Brain pericyte (primary cell): ENCODE measurements around the gene CLIC2.
"Not testable (repeated sequence)": the region's sequence is repeated elsewhere in the genome, so short reads cannot be mapped to it uniquely, and the experiment has no call there.

Experiments
- DNase-seq: peaks from one replicate; pipeline ENCODE4 v3.0.0-alpha.2; 2012; ENCODE audit warnings: low read depth, low spot score

Gene CLIC2

DNA sequence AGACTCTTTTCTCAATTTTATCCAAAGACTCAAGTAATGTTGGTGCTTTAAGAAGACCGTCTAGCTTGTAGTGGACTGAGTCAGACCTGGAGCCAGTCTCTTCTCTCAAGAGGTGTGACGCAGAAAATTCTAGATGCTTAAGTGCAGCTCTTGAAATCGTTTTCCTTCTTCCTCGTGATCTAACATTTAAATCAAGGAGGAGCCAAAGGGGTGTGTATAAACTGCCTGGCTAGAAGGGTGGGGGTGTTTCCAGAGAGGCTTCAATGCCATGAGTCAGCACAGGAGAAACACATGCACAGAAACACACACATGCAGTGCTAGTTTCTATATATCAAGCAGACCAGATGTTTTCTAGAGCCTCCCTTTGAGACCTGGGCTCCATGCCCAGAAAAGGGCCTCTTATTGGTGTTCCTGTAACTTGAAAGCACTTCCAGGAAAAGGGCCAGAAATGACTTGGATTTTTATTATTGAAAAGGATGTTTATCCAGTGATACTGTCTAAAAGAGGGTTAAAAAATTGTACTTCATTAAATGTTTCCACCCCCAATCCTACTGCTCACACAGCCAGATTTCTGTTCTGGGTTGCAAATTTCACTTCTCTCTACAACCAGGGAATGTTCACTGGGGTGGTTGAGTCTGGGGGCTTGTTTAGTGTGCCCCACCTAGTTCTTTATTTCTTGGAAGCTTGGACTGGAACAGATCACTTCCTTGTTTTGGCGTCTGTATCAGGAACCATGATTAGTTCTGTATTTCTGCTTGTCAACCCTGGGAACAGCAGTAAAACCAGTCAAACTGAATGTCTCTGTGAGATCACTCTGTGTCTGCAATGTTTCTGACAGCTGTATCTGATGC, at the start of gene CLIC2:
CLIC2 (minus strand) TSS at position 129 of the 851 bp plus-strand sequence. CDS start 187 bp downstream, outside the sequence.
- no peak for DNase-seq

DNA sequence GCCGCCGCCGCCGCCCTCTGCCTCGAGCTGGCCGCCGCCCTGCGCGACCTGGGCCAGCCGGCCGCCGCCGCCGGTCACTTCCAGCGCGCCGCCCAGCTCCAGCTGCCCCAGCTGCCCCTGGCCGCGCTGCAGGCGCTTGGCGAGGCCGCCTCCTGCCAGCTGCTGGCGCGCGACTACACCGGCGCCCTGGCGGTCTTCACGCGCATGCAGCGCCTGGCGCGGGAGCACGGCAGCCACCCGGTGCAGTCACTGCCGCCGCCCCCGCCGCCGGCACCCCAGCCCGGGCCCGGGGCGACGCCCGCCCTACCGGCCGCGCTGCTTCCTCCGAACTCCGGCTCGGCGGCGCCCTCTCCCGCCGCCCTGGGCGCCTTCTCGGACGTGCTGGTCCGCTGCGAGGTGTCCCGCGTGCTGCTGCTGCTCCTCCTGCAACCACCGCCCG, 48.1 kb upstream of the CLIC2 start:
- not testable (repeated sequence) for DNase-seq

DNA sequence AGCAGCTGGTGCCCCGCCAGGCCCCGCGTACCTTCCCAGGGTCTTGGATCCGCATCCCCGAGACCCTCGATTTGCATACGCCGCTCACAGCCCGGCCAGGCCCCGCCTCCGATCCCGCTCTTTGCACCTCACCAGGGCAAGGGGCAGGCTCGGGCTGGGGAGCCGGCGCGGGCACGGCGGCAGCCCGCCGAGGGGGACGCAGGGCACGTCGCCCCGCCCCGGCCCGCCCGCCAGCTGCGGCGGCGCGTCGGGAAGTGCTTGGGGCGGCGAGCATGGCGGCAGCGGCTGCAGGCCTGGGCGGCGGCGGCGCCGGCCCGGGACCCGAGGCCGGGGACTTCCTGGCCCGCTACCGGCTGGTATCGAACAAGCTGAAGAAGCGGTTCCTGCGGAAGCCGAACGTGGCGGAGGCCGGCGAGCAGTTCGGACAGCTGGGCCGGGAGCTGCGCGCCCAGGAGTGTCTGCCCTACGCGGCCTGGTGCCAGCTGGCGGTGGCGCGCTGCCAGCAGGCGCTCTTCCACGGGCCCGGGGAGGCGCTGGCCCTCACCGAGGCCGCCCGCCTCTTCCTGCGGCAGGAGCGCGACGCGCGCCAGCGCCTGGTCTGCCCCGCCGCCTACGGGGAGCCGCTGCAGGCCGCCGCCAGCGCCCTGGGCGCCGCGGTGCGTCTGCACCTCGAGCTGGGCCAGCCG, 47.6 kb upstream of the CLIC2 start, which contains the start of gene F8A2:
F8A2 (plus strand) TSS at position 253 of the 686 bp plus-strand sequence; CDS start at position 273, 20 bp downstream.
- DNase-seq = not testable (repeated sequence)

DNA sequence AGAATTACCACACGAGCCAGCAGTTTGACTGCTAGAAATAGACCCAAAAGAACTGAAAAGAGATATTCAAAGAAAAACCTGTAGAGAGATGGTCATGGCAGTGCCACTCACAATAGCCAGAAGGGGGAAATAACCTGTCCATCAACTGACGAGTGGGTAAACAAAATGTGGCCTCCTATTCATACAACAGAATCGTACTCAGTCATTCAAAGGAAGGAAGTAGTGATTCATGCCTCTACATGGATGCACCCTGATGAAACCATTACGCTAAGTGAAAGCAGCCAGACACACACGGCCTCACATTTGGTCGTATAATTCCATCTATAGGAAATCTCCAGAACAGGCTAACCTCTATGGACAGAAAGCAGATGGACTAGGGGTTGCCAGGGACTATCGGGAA, 45.4 kb upstream of the CLIC2 start:
- DNase-seq = not testable (repeated sequence)

DNA sequence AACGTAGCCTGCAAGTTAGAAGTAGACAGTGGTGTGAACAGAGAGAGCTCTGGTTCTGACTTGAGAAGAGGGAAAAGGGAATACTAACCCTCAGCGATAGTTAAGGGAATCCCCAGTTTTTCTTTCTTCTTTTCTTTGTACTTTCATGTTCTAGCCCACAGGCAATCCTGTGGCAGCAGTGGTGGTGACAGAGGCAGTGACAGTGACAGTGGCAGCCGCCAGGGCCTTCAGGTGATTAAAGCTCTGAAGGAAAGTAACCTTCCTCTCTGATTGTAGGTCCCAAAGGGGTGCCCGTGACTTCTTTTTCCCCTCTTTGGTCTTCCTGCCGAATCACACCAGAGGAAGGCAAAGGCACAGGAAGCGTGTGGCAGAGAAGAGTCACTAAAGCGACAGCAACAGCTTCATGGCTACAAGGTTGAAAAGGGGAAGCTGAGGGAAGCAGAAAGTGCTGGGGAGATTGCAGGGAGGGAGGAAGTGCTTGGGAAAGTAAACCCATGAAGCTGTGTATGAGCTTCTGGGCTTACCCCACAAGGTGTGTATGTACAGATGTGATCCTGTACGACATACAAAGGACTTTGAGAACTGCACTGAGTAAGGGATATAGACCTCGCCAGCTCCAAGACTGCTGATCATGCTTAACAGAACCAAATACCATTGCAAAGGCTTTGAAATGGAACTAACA, 39.5 kb upstream of the CLIC2 start:
- not testable (repeated sequence) for DNase-seq

DNA sequence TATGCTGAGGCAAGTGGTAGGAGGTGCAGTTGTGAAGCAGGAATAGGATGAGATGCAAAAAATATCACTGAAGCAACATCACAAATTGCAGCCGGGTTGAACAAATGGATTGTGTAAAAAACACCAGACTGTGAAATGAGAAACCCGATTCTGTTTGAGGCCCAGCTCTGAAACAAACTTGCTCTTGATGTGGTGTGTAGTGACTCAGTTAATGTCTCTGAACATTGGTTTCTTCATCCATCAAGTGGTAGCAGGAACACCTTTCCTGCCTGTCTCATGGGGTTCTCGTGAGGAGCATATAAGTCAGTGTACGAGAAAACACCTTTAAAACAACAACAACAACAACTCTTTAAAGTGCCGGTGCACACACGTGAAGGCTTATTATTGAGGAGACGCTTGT, 29.3 kb upstream of the CLIC2 start:
- DNase-seq = not testable (repeated sequence)

DNA sequence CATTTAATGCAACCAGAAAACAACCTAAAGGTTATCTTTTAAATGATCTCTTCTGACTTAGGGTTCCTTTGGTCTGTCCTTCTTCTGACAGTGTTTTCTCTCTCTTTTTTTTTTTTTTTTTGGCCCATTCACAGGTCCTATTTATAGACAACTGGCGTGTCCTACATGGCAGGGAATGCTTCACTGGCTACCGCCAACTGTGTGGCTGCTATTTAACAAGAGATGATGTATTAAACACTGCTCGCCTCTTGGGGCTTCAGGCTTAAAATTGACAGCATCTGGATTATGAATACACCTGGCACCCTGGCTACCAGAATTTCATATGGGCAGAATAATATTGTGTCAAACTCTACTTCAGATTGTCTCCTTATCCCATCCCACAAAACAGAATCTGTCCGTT, 15.0 kb upstream of the CLIC2 start:
- not testable (repeated sequence) for DNase-seq

DNA sequence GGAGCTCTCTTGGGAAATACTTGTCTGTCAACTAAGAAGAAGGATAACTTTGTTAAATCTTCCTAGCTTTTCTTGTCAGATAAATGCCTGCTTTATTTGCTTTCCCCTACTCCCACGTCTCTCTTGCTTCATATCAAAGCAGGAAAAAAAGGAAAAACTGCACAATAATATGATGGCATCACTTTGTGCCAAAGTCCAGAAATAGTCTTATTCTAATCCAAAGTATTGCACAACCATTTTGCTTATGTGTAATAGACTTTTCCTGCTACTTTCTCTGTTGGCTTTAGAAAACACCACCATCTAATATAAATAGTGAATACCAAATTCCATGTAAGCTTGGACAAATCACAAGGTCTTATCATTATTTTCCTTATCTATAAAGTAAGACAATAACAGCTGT, 11.3 kb upstream of the CLIC2 start:
- not testable (repeated sequence) for DNase-seq

DNA sequence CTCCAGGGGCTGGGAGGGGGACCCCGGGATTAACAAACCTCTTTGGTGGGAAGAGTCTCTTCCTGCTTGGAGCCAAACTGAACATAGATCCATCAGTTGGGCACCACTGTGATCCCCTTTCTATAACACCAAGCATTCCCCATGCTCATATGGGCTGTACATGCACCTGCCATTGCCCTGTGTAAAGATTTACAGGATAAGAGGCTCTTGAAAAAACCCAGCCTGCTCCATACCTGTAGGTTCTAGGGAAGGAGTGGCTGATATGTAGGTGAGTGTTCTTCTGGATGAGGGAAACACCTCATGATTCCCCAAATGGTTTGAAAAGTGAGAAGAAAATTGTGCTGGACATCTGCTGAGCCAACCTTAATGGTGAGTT, 911 bp upstream of the CLIC2 start:
- not testable (repeated sequence) for DNase-seq

DNA sequence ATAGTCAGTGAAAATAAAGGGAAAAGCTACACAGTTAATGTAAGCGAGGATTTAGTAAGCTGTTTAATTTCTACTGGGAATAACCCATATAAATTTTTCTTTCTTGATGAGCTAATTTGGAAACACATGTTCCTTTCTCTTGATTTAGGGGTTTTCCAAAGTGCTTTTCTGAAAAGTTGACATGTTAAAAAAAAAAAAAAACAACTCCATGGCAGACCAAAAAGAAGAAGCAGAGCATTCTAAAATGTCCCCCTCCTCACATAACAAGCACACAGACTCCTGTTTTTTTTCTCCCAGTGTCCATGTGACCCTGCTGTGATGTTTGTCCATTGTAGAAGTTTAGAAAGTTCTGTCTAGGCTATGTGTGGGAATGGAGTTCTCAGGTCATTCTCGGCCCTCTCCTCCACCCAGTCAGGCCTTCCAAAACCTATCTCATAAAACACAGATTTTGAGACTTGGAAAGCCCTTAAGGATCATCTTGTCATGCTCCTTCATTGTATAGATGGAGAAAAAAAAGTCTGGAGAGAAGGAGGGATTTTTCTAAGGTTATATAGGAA, 792 bp downstream of the CLIC2 start:
- DNase-seq = no peak

DNA sequence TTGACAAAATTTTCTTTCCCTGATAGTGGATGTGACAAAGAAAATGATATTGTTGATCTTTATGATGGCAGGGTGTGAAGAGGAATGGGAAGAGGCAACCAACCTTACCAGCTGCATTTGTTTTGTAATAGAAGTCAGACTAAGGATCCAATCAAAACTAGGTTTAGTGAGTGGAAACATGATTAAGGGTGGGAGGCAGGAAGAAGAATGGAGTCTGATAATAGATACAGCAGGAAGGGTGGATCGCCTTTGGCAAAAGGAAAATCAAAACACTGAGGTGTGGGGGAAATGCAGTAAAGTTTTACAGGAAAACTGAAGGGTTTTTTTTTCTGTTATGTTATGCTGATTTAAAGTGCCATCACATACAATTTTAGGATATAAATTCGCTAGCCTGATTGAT, 3.4 kb downstream of the CLIC2 start:
- DNase-seq = no peak

DNA sequence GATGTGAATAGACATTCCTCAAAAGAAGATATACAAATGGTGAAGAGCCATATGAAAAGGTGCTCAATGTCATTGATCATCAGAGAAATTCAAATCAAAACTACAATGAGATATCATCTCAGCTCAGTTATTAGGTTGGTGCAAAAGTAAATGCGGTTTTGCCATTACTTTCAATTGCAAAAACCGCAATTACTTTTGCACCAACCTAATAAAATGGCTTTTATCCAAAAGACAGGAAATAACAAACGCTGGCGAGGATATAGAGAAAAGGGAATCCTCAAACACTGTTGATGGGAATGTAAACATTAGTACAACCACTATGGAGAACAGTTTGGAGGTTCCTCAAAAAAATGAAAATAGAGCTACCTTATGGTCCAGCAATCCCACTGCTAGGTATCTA, 5.1 kb downstream of the CLIC2 start:
- DNase-seq = no peak

DNA sequence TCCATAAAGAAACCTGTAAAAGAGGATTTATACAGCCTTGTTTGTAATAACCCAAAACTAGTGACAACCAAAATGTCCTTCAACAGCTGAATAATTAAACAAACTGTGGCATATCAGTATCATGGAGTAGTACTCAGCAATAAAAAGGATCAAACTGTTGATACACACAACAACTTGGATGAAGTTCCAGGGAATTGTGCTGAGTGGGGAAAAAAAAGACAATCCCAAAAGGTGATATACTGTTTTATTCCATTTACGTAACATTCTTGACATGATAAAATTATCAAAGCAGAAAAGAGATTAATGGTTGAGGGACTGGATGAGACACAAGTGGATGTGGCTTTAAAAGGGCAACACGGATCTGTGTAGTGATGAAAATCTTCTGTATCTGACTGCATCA, 7.8 kb downstream of the CLIC2 start:
- no peak for DNase-seq

DNA sequence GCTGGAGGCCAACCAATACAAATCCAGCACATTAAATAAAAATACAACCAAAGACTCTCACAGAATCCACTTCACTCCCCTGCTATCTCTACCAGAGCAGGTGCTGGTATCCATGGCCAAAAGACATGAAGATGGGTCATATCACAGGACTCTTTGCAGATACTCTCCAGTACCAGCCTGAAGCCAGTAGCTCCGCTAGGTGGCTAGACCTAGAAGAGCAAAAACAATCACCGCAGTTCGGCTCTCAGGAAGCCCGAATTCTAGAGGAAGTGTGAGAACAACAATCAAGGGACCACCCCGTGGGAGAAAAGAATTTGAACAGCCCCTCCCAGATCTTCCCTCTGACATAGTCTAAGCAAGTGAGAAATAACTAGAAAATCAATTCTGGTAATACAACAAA, 20.2 kb downstream of the CLIC2 start:
- no peak for DNase-seq

DNA sequence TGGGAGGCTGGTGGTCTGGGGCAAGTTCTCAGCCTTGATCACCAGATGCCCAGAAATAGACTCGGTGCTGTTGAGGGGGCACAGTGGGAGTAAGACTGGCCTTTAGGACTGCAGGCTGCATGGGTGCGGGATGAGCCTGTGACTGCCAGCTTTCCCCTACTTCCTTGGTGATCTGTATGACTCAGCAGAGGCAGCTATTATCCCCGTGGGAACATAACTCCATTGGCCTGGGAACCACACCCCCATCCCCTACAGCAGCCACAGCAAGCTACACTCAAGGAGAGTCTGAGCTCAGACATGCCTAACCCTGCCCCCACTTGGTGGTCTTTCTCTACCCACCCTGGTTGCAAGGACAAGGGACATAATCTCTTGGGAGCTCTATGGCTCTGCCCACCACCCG, 20.6 kb downstream of the CLIC2 start:
- DNase-seq = no peak

DNA sequence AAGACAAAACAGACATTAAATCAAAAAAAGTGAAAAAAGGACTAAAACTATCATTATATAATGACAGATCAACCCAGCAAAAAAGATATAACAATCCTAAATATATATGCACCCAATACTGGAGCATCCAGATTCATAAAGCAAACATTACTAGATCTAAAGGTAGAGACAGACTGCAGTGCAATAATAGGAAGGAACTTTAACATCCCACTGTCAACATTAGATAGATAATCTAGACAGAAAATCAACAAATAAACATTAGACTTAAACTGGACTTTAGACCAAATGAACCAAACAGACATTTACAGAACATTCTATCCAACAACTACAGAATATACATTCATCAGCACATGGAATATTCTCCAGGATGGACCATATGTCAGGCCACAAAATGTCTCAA, 40.6 kb downstream of the CLIC2 start:
- DNase-seq = no peak

DNA sequence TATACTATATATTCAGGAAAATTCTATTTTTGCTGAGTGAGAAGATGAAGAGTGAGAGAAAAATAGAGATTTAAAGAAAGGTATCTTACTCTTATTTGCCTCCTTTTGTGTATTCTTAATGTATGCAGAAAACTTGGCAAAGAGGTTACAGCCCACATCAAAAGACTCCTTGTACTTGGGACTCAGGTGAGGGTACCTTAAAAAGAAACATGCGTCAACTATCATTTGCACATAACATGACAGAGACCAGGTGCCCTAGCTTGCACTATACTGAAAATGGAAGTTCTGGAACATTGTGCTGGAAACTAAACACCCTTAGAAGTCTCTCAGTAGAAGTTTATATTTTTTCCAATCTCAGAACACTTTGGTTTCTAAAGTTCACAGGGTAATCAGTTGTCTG, 54.5 kb downstream of the CLIC2 start:
- DNase-seq = no peak

DNA sequence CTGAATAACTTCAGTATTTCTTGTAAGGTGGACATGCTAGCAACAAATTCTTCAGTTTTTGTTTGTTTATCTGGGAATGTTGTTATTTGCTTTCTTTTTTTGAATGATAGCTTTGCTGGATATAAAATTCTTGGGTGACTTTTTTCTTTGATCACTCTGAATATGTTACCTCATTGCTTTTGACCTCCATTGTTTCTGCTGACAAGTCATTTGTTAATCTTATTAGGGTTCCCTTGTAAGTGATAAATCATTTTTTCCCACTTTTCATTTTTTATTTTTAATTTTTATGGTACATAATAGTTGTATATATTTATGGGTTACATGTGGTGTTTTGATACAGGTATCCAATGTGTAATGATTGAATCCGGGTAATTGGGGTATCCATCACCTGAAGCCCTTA, 63.4 kb downstream of the CLIC2 start:
- no peak for DNase-seq

DNA sequence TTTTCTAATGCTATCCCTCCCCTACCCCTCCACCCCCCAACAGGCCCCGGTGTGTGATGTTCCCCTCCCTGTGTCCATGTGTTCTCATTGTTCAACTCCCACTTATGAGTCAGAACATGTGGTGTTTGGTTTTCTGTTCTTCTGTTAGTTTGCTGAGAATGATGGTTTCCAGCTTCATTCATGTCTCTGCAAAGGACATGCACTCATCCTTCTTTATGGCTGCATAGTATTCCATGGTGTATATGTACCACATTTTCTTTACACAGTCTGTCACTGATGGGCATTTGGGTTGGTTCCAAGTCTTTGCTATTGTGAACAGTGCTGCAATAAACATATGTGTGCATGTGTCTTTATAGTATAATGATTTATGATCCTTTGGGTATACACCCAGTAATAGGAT, 66.4 kb downstream of the CLIC2 start:
- DNase-seq = not testable (repeated sequence)

DNA sequence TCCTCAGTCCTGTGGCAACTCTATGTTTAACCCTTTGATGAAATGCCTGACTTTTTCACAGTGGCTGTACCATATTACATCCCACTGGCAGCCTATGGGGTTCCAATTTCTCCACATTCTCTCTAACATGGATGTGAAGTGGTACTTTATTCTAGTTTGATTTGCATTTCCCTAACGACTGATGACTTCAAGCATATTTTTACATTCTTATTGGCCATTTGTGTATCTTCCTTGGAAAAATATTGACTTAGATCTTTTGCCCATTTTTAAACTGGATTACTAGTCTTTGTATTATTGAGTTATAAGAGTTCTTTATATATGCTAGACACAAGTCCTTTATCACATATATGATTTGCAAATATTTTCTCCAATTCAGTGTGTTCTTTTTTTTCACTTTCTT, 68.0 kb downstream of the CLIC2 start:
- no peak for DNase-seq

DNA sequence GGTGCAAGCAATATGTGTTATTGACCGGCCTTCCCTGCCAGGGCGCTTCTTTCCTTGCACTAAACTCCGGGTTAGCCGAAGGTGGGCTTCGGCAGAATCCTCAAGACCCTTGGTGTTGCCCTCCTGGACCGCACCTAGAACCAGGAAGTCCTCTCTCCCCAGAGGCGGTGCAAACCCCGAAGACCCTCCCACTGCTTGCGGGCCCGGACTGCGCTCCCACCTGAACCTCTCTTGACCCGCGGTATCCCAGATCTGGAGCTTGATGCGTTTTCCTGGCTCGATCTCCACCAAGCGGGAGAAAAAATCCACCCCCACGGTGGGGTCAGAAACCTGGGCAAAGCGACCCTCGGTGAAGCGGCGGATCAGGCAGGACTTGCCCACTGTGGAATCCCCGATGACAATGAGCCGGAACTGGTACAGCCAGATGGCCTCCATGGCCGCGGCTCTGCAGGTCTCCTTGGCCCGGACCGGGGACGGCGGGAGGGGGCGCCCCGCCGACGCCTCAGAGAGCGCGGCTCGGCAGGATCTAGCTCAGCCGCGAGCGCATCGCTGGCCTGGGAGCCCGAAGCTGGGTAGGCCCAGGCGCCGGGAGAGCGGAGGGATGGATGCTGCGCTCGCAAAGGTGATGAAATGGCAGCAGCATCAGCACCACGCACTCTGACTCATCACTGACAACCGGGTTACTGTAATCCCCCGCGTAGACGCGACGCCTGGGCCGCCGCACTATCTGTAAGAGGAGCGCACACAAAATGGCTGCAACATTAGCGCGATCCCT, 70.4 kb downstream of the CLIC2 start, which contains the start of gene RAB39B:
RAB39B (minus strand) TSS at position 638 of the 775 bp plus-strand sequence; CDS start at position 435, 203 bp downstream.
- no peak for DNase-seq
